CD4-positive, alpha-beta T cell (primary cell): ENCODE results near the gene WNK1. TPM values are rescaled to one million over a fixed set of nuclear protein-coding genes. Genes with fewer than 3 reads are reported as not detected.

Experiments used
- ATAC-seq: fragments of 200-7000 bp; cut with Tn5 transposase; one replicate; pipeline ENCODE4 v1.10.0; 2022; ENCODE audit warnings: mild to moderate bottlenecking; ENCODE audit not compliant: poor library complexity
- CTCF ChIA-PET: fragments of 350-600 bp; sonication (Branson Sonifier 250); formaldehyde crosslinking; loops from one replicate; lab custom pipeline; 2021; ENCODE audit warnings: antibody characterized with exemption, inconsistent platforms; lab: Charles Lee
- POLR2A ChIA-PET: fragments of 350-600 bp; sonication (Branson Sonifier 250); formaldehyde crosslinking; loops from one replicate; lab custom pipeline; 2021; ENCODE audit warnings: antibody characterized with exemption, inconsistent platforms; lab: Charles Lee
- DNase-seq, 14 experiments: peaks; one replicate each; pipeline ENCODE4 v3.0.0-alpha.2; 2013 to 2020; ENCODE audit warnings: mixed read lengths in 2 of 14
- H3K27ac ChIP-seq, 2 donors: one replicate each; pipeline versions ENCODE4 v1.5.1 to v1.7.0; 2013; ENCODE audit warnings: low read length in 2 of 2, low read depth in 1 of 2, mild to moderate bottlenecking in 1 of 2
- H3K27me3 ChIP-seq, 2 experiments: 1 replicate in 1 of 2; 2 replicates in 1 of 2; pipeline versions ENCODE4 v1.6.1 to v1.7.0; 2013; ENCODE audit warnings: low read length in 2 of 2, control low read depth in 1 of 2, mild to moderate bottlenecking in 1 of 2, moderate library complexity in 1 of 2; ENCODE audit not compliant: insufficient read depth in 2 of 2, control insufficient read depth in 1 of 2
- H3K36me3 ChIP-seq: one replicate; pipeline ENCODE4 v1.6.1; 2013; ENCODE audit warnings: low read length, control low read depth; ENCODE audit not compliant: insufficient read depth
- H3K4me1 ChIP-seq: one replicate; pipeline ENCODE4 v1.6.1; 2013; ENCODE audit warnings: low read length, control low read depth; ENCODE audit not compliant: insufficient read depth
- H3K4me3 ChIP-seq: one replicate; pipeline ENCODE4 v1.5.1; 2013; ENCODE audit warnings: mild to moderate bottlenecking, low read length, moderate library complexity
- H3K9me3 ChIP-seq, 2 experiments: 1 replicate in 1 of 2; 2 replicates in 1 of 2; pipeline versions ENCODE4 v1.6.1 to v1.7.0; 2013; ENCODE audit warnings: low read length in 2 of 2, mild to moderate bottlenecking in 2 of 2, control low read depth in 1 of 2, moderate library complexity in 1 of 2; ENCODE audit not compliant: control insufficient read depth in 1 of 2, insufficient read depth in 1 of 2
- H3K27ac Mint-ChIP-seq: one replicate; pipeline ENCODE4 v1.8.0; 2020; ENCODE audit warnings: mixed read lengths
- H3K27me3 Mint-ChIP-seq: one replicate; pipeline ENCODE4 v1.8.0; 2021; ENCODE audit warnings: mixed read lengths
- H3K36me3 Mint-ChIP-seq: one replicate; pipeline ENCODE4 v1.8.0; 2021; ENCODE audit warnings: low read depth, mixed read lengths
- H3K4me1 Mint-ChIP-seq: one replicate; pipeline ENCODE4 v1.8.0; 2021; ENCODE audit warnings: low read depth, mixed read lengths
- H3K4me3 Mint-ChIP-seq: one replicate; pipeline ENCODE4 v1.8.0; 2020; ENCODE audit warnings: mild to moderate bottlenecking, mixed read lengths
- H3K9me3 Mint-ChIP-seq: one replicate; pipeline ENCODE4 v1.8.0; 2020; ENCODE audit warnings: mixed read lengths
- CTCF ChIP-seq: fragments of 200-600 bp; IDR thresholded peaks from one replicate; pipeline ENCODE4 v1.8.0; 2022; ENCODE audit warnings: antibody characterized with exemption, mild to moderate bottlenecking
- intact Hi-C, 2 experiments: fragments of 100-400 bp; cut with DNase I in 1 of 2; cut with micrococcal nuclease in 1 of 2; formaldehyde crosslinking; loops; one replicate each; pipeline versions ENCODE4 v1.15.1 to v1.9.0; 2023 to 2025; cut with DNase I, micrococcal nuclease
- total RNA-seq, 174 experiments: library from RNA in 2 of 174; stranded (reverse) in 2 of 174; gene quantifications; one replicate each; pipeline ENCODE4 v1.2.3 and lab custom pipeline; 2021 to 2026

Gene WNK1
- total RNA-seq, 2 experiments from 2014 or later = 193 to 198 TPM

- no peak overlapping the region for H3K27ac ChIP-seq
- peak overlapping the region; percentile 45 for H3K4me3 Mint-ChIP-seq
- peak overlapping the region; percentile 39 for H3K27ac Mint-ChIP-seq
- DNase-seq (peak in 9 of 14 experiments; percentile 5 to 57 (median 17)), ATAC-seq (peak; percentile 66)
- CTCF ChIA-PET = interaction anchor here (0.6 to 0.8 kb wide), 2 partner anchors 45 to 220 kb away, joined by 3 to 4 read pairs; no protein-coding TSS in a partner anchor
- H3K4me1 Mint-ChIP-seq = peaks cover 85% of the 10 kb centered on the region
- intact Hi-C loops = no loop called here
- H3K36me3 Mint-ChIP-seq = peaks cover 20% of the 10 kb centered on the region
- no peaks in the 10 kb centered on the region for H3K9me3 ChIP-seq
- H3K4me3 ChIP-seq = no peak overlapping the region
- no peaks in the 10 kb centered on the region for H3K9me3 Mint-ChIP-seq
- TF ChIP-seq CTCF = no peak
- no peaks in the 10 kb centered on the region for H3K27me3 Mint-ChIP-seq
- H3K27me3 ChIP-seq = no peaks in the 10 kb centered on the region
- POLR2A ChIA-PET = interaction anchor here (1.6 kb wide), 1 partner anchor 42 kb away, joined by 5 read pairs; no protein-coding TSS in a partner anchor
- peaks cover 2% of the 10 kb centered on the region for H3K36me3 ChIP-seq
- H3K4me1 ChIP-seq = peaks cover 33% of the 10 kb centered on the region
Measured at GRCh38 chr12:795305-795704, 42.9 kb downstream of the WNK1 start.

- Mint-ChIP-seq H3K36me3 (peaks cover 10% of the 10 kb centered on the region), H3K4me3 (no peak overlapping the region), H3K27me3 (no peaks in the 10 kb centered on the region), H3K9me3 (no peaks in the 10 kb centered on the region), H3K4me1 (peaks cover 82% of the 10 kb centered on the region), H3K27ac (peak overlapping the region; percentile 71)
- TF ChIP-seq CTCF = no peak
- POLR2A ChIA-PET = interaction anchor here (1.0 to 1.1 kb wide), 2 partner anchors 40 kb away, joined by 3 read pairs; no protein-coding TSS in a partner anchor
- Histone ChIP-seq H3K4me1 (peaks cover 35% of the 10 kb centered on the region), H3K9me3 (no peaks in the 10 kb centered on the region), H3K27me3 (no peaks in the 10 kb centered on the region), H3K4me3 (no peak overlapping the region), H3K36me3 (no peaks in the 10 kb centered on the region), H3K27ac (no peak overlapping the region)
- DNase-seq = no peak
- intact Hi-C loops = no loop called here
- CTCF ChIA-PET = interaction anchor here (0.8 to 1.3 kb wide), 3 partner anchors 12 to 112 kb away, joined by 3 read pairs; no protein-coding TSS in a partner anchor
- no peak for ATAC-seq
Measured at GRCh38 chr12:800401-800800, 48.0 kb downstream of the WNK1 start.

GRCh38 chr12:802242-803120, 50.1 kb downstream of the WNK1 start:
- no peaks in the 10 kb centered on the region for H3K9me3 ChIP-seq
- H3K4me1 ChIP-seq = peaks cover 39% of the 10 kb centered on the region
- Mint-ChIP-seq H3K4me1 (peaks cover 82% of the 10 kb centered on the region), H3K36me3 (peaks cover 7% of the 10 kb centered on the region), H3K9me3 (no peaks in the 10 kb centered on the region), H3K27ac (peak overlapping the region; percentile 71), H3K4me3 (peak overlapping the region; percentile 64), H3K27me3 (no peaks in the 10 kb centered on the region)
- DNase-seq (no peak), ATAC-seq (no peak)
- intact Hi-C loops = no loop called here
- TF ChIP-seq CTCF = no peak
- ChIA-PET POLR2A (no interaction called here), CTCF (interaction anchor here (0.7 to 1.3 kb wide), 3 partner anchors 16 to 226 kb away, joined by 3 to 4 read pairs (median 3); no protein-coding TSS in a partner anchor)
- H3K36me3 ChIP-seq = no peaks in the 10 kb centered on the region
- no peak overlapping the region for H3K4me3 ChIP-seq
- no peak overlapping the region for H3K27ac ChIP-seq
- no peaks in the 10 kb centered on the region for H3K27me3 ChIP-seq
